Measurements from ENCODE around the gene CDCP1.
"Not testable (repeated sequence)": the region's sequence is repeated elsewhere in the genome, so short reads cannot be mapped to it uniquely, and the experiment has no call there.

Gene CDCP1

DNA sequence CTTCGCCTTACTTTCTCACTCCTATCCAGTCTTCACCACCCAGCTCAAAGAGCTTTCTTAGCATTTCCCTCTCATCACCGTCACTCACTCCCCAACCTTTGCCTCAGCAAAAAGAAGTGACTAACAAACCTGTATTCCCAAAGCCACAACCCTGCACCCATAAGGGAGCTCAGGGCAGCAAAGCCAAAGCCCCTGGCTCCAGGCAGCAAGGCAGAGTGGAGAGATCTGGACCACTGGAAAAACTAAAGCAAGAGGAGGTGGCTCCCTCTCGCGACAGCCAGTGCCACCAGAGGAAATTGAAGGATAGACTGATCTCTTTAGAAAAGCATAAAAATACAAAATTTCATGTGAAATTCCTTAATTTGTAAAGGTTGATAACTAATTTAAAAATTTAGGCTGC lies 25.1 kb upstream of the CDCP1 start:
- no peak for DNase-seq

GRCh38 chr3:45170096-45170495 lies 23.9 kb upstream of the CDCP1 start:
- no peak for DNase-seq

DNA sequence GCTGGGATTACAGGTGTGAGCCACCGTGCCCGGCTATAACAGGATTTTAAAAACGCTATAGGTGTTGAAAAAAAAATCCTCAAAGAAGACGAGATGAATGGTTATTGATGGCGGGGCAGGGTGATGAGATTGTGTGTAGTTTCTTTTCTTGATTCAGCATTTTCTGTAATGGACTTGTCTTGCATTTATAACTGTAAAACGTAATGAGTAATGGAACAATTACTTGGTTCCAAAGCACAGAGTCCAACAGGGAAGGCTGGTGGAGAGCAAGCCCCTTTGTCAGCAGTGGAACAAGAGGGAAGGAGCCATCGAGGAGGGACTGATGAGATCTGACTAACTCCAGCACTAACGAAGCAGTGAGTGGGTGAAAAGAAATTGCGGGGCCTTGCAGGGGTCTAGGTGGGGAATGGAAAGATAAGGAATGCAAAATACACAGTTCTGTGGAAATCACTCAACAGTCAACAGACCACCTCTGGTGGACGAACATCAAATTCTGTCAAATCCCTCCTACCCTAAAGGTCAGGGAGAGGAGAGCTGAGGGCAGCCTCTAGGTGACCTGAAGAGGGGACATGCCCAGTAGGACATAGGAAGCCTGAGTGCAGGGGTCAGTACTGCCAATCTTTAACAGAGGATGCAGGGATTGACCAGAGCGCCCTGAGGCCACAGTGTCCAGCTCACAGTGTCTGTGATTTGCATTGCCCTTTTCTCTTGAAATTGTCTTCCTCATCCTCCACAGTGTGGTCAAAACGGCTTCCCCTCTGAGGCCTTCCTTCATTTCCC lies 23.1 kb upstream of the CDCP1 start:
- no peak for DNase-seq

- DNase-seq, result no peak
Observed at GRCh38 chr3:45168451-45168850, 22.3 kb upstream of the CDCP1 start.

DNA sequence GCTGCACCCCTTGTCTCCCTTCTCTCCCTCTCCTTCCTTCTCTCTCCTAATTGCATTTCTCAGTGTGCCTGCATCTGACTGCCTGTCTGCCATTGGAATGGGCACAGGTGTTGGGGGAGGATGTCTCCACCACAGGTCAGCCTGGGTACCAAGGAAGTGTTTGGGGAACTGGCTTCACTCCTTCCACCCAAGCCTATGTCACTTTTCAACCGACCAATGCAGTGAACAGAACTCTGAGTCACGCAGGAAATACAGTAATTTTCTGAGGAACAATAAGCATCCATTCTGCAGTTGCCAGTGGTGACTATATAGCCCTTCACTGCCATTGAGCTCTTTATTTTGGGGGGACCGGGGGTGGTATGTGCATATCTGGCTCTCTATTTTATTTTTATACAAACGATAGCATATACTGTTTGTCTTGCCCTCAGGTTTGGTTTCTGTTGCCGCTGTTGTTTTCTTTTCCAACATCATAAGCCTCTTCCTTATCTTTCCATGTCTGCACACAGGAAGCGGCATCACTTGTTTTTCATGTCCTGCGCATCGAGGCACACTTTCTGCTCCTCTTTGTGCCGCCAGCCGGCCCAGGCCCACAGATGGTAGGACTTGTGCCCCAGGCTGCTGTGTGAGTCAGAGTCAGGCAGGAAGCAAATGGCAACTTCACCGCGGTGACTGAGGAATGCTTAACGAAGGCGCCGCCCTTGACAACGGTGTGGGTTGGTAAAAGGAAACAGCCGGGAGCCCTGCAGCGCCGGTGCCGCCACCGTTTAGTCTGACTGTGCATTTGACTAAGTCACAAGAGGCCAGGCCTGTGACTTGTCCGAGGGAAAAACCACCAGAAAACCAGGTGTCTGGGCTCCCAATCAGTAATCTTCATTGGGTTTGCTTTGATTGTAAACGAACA lies 21.1 kb upstream of the CDCP1 start:
- peak; percentile 82 to 86 for DNase-seq

DNA sequence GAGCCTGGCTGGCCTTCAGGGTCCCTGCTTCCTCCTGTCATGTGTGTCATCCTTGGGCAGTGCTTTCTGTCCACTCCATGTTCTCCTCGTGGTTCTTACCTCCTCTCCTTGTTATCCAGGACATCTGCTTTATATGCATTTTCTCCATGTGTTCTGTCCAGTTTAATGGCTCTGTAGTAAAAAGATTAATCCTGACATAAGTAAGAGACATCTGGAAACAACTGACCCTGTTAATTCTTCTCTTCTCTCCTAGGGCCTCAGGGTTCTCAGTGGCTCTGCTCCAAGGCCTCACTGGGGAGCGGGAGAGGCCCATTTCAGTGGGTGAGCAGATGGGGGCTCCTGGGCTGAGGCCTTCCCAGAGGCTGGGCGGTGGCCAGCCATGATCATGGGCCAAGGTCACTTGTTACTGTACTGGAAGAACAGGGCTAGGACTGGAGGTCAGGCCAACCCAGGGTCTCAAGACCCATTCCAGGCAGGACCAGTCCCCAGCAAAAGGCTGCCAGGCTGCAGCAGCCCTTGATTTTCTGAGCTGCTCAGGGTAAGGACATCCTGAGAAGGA lies 20.2 kb upstream of the CDCP1 start:
- DNase-seq, result no peak

- no peak for DNase-seq
Observed at GRCh38 chr3:45165497-45166283, 19.5 kb upstream of the CDCP1 start.

- DNase-seq, result no peak
Observed at GRCh38 chr3:45164056-45164455, 17.9 kb upstream of the CDCP1 start.

DNA sequence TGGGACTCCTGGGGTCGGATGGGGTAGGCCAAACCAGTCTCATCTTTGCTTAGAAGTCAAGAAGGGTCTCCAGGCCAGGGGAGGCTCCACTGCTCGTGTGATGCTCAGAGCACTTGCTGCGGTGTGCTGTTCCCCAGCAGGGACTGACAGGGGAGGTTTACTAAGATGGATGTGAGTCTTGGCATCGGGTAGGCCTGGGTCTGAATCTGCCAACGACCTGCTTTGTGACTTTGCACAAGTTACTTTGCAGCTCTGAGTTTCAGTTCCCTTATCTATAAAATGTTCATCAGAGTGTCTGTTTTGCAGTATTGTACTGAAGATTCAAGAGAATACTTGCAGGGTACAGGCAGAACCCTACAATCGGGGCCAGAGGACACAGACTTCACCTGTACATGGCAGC lies 17.3 kb upstream of the CDCP1 start:
- DNase-seq, result no peak

- no peak for DNase-seq
Observed at GRCh38 chr3:45154641-45155147, 8.5 kb upstream of the CDCP1 start.

DNA sequence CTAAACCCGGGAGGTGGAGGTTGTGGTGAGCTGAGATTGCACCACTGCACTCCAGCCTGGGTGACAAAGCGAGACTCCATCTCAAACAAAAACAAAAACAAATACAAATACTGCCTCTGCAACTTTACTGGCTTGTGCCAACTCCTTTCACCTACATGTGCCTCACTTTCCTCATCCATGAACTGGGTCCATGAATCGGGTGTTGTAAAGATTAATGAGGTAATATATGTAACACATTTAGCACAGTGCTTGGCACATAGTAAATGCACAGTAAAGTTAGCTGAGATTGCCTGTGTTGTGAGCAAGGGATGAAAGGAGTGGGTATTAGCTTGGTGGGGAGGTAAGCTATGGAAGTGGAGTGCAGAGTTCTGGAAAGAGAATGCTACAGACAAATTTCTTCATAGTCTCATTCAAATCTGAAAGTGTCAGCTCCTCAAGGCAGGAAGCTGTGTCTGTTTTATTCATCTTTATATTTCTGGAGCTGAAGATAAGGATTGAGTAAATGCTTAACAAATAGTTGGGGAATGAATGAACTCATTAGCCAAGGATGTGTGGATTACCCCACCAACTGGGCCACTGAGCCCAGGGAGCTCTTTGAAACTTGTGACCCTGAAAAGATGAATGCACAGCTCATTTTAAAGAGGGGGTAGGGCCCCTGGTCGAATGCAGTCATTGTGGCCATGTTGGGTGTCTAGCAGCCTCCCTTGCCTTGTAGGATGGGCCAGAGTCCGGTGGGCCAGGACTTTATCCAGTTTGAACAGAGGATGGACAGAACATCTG lies 7.7 kb upstream of the CDCP1 start:
- no peak for DNase-seq

- DNase-seq, result no peak
Observed at GRCh38 chr3:45152307-45152706, 6.1 kb upstream of the CDCP1 start.

GRCh38 chr3:45151100-45151499 lies 4.9 kb upstream of the CDCP1 start:
- no peak for DNase-seq

DNA sequence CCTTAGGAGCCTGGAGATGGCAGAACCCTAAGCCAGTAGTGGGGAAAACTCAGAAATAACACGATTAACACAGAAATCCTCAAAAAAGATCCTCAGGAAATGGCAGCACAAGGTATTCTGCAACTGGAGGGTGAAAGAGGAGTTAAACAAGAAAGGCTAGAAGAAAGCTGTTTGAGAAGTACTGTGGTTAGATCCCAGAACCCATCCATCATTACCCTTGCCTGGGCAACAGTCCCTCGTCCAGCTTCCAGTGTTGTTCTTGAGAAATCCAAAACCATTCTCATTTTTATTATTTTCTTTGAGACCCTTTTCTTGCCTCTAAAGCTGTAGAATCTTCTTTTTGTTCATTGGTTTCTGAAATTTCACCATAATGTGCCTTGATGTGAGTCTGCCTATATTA lies 2.7 kb upstream of the CDCP1 start:
- DNase-seq, result no peak

- no peak for DNase-seq
Observed at GRCh38 chr3:45145223-45145622, 955 bp downstream of the CDCP1 start.

DNA sequence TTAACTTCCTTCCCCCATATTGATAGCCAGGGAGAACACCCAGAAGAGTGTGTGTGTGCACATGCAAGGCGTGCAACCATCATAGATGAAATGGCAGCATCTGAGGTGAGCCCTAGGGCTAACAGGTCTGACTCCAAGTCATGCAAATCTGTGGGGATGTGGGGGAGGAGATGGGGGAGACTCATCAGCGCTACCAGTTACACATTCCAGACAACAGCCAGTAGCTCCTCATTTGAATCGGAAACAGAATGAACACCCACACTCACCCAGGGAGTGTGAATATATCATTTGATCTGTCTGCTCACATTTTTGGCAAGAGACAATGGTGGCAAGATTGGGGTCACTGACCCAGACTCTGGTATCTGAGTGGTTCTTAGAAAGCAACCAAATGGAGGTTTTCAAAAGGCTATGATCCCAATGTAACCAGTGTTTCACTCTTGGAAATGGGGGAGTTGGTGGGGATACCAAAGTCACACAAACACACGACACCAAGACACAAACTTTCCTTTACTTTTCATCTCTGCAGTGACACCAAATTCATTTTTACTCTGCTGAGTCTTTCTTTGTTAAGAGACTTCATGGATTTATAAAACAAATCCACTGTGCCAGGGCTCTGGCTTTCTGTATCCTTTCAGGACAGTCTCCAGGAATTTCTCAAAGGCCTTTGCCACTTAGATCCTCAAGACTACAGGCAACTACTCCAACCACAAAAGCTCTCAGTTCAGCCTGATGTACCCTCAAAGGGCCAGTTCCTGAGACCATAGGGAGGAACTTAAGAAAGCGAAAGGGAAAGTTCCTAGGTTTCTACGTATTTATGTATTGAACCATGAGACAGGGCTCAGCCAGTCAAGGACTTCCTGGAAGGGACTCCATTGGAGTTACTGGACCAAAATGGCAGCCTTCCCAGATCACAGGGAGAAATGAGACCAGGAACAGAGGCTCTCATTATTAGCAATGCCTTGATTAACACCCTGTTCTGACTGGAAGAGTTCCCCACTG lies 2.2 kb downstream of the CDCP1 start:
- no peak for DNase-seq

GRCh38 chr3:45140770-45141155 lies 5.4 kb downstream of the CDCP1 start:
- DNase-seq, result not testable (repeated sequence)

DNA sequence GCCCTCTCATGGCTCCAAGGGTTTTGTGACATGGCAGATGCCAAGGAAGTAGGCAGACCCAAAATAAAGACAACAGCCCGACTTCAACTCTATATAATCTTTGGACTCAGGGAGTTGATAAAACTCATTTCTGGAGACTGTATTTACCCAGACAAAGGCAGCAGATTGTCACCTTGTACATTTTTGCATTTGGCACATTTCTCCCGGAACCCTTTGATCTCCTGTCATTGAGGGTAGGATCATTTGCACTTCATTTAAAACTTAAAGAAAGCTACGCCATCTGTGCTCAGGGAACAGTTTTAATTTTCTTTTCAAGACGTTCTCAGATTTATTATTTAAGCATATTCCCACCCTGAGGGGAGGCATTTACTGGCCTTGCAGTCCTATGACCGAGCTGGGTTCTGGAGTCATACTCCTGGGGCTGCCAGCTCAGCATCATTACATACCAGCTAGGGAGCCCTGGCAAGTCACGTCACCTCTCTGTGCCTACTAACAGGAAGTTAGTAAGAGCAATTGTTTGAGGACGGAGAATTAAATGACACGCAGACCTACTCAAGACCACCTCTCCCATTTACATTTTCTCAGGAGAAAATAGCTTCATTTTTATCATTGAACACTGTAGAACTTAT lies 5.9 kb downstream of the CDCP1 start:
- DNase-seq, result no peak

GRCh38 chr3:45139372-45140140 lies 6.6 kb downstream of the CDCP1 start:
- DNase-seq, result no peak

Data from activated CD4-positive, alpha-beta T cell treated with anti-CD3 and anti-CD28 coated beads, Interleukin-2, amount 50 U/mL, for 4 hours (primary cell).